Measurements from ENCODE around the gene POLR1G.
"Not testable (repeated sequence)": the region's sequence is repeated elsewhere in the genome, so short reads cannot be mapped to it uniquely, and the experiment has no call there.

POLR1G gene

DNA sequence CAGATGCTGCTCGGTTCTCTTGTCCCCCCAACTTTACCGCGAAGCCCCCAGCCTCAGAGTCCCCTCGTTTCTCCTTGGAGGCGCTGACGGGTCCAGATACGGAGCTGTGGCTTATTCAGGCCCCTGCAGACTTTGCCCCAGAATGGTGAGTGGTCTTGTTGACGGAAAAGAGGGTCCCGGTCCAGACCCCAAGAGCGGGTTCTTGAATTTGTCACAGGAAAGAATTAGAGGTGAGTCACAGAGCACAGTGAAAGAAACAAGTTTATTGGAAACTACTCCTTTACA, 589 bp downstream of the POLR1G start:
- DNase-seq = no peak
- H3K36me3 ChIP-seq = peaks cover 34% of the 10 kb centered on the region
- H3K27me3 ChIP-seq = peaks cover 7% of the 10 kb centered on the region; the same call in 1 of the 2 replicates
- TF ChIP-seq, protein P1, sequence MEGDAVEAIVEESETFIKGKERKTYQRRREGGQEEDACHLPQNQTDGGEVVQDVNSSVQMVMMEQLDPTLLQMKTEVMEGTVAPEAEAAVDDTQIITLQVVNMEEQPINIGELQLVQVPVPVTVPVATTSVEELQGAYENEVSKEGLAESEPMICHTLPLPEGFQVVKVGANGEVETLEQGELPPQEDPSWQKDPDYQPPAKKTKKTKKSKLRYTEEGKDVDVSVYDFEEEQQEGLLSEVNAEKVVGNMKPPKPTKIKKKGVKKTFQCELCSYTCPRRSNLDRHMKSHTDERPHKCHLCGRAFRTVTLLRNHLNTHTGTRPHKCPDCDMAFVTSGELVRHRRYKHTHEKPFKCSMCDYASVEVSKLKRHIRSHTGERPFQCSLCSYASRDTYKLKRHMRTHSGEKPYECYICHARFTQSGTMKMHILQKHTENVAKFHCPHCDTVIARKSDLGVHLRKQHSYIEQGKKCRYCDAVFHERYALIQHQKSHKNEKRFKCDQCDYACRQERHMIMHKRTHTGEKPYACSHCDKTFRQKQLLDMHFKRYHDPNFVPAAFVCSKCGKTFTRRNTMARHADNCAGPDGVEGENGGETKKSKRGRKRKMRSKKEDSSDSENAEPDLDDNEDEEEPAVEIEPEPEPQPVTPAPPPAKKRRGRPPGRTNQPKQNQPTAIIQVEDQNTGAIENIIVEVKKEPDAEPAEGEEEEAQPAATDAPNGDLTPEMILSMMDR (IDR thresholded peaks at IDR 0.05; ENCODE audit: low read depth, low read length) = no peak
- H3K4me3 ChIP-seq (ENCODE audit: low read depth, low read length) = peak overlapping the region; percentile 89
- H3K9me3 ChIP-seq = no peaks in the 10 kb centered on the region
- H3K4me1 ChIP-seq = no peaks in the 10 kb centered on the region; the same call in none of the 2 replicates

DNA sequence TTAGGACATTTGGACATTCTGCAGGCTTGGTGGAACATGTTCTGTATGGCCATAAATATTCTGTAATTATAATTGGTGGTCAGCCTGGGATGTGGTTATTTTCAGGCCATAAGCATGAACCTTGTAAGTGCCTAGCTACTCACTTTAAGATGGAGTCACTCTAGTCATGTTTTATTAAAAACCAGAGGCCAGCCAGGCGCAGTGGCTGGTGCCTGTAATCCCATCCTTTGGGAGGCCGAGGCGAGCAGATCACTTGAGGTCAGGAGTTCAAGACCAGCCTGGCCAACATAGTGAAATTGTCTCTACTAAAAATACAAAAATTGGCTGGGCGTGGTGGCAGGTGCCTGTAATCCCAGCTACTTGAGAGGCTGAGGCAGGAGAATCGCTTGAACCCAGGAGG, 1.1 kb downstream of the POLR1G start:
- H3K27me3 ChIP-seq, H3K9me3 ChIP-seq, H3K4me1 ChIP-seq, DNase-seq: not testable (repeated sequence)
- Histone ChIP-seq H3K4me3 (ENCODE audit: low read depth, low read length) (peak overlapping the region; percentile 89), H3K36me3 (peaks cover 37% of the 10 kb centered on the region)

DNA sequence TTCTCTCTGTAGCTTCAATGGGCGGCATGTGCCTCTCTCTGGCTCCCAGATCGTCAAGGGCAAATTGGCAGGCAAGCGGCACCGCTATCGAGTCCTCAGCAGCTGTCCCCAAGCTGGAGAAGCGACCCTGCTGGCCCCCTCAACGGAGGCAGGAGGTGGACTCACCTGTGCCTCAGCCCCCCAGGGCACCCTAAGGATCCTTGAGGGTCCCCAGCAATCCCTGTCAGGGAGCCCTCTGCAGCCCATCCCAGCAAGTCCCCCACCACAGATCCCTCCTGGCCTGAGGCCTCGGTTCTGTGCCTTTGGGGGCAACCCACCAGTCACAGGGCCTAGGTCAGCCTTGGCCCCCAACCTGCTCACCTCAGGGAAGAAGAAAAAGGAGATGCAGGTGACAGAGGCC, 1.7 kb downstream of the POLR1G start:
- Histone ChIP-seq H3K9me3 (no peaks in the 10 kb centered on the region), H3K4me1 (no peaks in the 10 kb centered on the region; the same call in none of the 2 replicates), H3K4me3 (ENCODE audit: low read depth, low read length) (no peak overlapping the region), H3K27me3 (peaks cover 7% of the 10 kb centered on the region; the same call in 1 of the 2 replicates), H3K36me3 (peaks cover 41% of the 10 kb centered on the region)
- TF ChIP-seq, protein P1 (IDR thresholded peaks at IDR 0.05; ENCODE audit: low read depth, low read length) = no peak
- no peak for DNase-seq

DNA sequence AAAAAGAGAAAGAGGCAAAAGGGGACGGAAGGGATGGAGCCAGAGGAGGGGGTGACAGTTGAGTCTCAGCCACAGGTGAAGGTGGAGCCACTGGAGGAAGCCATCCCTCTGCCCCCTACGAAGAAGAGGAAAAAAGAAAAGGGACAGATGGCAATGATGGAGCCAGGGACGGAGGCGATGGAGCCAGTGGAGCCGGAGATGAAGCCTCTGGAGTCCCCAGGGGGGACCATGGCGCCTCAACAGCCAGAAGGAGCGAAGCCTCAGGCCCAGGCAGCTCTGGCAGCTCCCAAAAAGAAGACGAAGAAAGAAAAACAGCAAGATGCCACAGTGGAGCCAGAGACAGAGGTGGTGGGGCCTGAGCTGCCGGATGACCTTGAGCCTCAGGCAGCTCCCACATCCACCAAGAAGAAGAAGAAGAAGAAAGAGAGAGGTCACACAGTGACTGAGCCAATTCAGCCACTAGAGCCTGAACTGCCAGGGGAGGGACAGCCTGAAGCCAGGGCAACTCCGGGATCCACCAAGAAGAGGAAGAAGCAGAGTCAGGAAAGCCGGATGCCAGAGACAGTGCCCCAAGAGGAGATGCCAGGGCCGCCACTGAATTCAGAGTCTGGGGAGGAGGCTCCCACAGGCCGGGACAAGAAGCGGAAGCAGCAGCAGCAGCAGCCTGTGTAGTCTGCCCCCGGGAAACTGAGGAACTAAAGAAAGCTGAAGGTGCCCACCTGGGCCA, 2.5 kb downstream of the POLR1G start:
- H3K4me3 ChIP-seq (ENCODE audit: low read depth, low read length) = no peak overlapping the region
- peaks cover 7% of the 10 kb centered on the region; the same call in 1 of the 2 replicates for H3K27me3 ChIP-seq
- no peak for DNase-seq
- no peaks in the 10 kb centered on the region; the same call in 1 of the 2 replicates for H3K4me1 ChIP-seq
- H3K36me3 ChIP-seq = peaks cover 49% of the 10 kb centered on the region
- TF ChIP-seq, protein P1 (IDR thresholded peaks at IDR 0.05; ENCODE audit: low read depth, low read length) = no peak
- H3K9me3 ChIP-seq = no peaks in the 10 kb centered on the region

DNA sequence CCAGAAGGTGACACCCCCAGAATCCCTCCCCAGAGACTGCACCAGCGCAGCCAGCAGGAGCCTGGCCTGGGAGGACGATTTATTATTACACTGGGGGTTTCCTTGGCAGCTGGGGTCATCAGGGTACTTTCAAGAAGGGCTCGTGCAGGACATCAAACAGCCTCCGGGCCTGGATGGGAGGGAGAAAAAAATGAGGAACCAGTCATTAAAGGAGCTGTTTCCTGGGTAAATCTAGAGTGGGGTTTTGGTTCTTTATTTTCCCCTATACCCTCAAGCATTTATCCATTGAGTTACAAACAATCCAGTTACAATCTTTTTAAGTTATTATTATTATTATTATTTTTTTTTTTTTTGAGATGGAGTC, 3.1 kb downstream of the POLR1G start:
- H3K9me3 ChIP-seq = no peaks in the 10 kb centered on the region
- H3K4me3 ChIP-seq (ENCODE audit: low read depth, low read length) = no peak overlapping the region
- TF ChIP-seq, protein P1 (IDR thresholded peaks at IDR 0.05; ENCODE audit: low read depth, low read length) = no peak
- no peak for DNase-seq
- no peaks in the 10 kb centered on the region; the same call in 1 of the 2 replicates for H3K4me1 ChIP-seq
- H3K36me3 ChIP-seq = peaks cover 55% of the 10 kb centered on the region
- H3K27me3 ChIP-seq = peaks cover 5% of the 10 kb centered on the region; the same call in 1 of the 2 replicates

DNA sequence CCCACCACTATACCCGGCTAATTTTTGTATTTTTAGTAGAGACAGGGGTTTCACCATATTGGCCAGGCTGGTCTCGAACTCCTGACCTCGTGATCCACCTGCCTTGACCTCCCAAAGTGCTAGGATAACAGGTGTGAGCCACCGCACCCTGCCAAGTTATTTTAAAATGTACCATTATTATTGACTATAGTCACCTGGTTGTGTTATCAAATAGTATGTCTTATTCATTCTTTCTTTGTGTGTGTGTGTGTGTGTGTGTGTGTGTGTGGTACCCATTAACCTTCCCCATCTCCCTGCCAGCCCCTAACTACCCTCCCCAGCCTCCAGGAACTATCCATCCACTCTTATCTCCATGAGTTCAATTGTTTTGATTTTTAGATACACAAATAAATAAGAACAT, 3.9 kb downstream of the POLR1G start:
- peaks cover 60% of the 10 kb centered on the region for H3K36me3 ChIP-seq
- not testable (repeated sequence) for H3K4me1 ChIP-seq; H3K4me3 ChIP-seq (ENCODE audit: low read depth, low read length); H3K27me3 ChIP-seq; DNase-seq; H3K9me3 ChIP-seq

DNA sequence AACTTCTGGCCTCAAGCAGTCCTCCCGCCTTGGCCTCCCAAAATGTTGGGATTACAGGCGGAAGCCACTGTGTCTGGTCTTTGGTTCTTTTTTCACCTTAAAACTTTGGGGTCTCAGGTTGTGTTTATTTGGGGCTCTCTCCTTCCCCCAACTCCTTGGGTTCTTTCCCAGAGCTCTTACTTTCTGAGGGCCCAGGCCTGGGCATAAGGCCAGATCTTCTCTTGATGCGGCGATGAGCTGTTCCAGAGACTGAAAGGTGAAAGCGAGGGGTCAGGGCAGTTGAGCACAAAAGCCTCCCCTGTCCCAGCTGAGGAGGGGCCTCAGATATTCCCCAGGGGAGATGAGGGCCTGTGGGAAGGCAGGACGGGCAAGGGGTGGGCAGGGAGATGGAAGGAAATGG, 7.1 kb downstream of the POLR1G start:
- TF ChIP-seq, protein P1 (IDR thresholded peaks at IDR 0.05; ENCODE audit: low read depth, low read length) = no peak
- Histone ChIP-seq H3K4me1 (no peaks in the 10 kb centered on the region), H3K27me3 (no peaks in the 10 kb centered on the region), H3K4me3 (ENCODE audit: low read depth, low read length) (no peak overlapping the region), H3K9me3 (no peaks in the 10 kb centered on the region), H3K36me3 (peaks cover 69% of the 10 kb centered on the region)
- DNase-seq = no peak
